RWPE1 (cell line): Measurements from ENCODE around the gene SOX13.

Experiments used
- CTCF ChIA-PET: fragments of 350-600 bp; sonication (Branson Sonifier 250); formaldehyde crosslinking; extraction: SDS; loops from one replicate; lab custom pipeline; 2021; lab: Yijun Ruan, JAX
- POLR2A ChIA-PET: fragments of 400-600 bp; formaldehyde crosslinking; extraction: SDS; loops from one replicate; lab custom pipeline; 2020; ENCODE audit warnings: antibody characterized with exemption; ENCODE audit not compliant: low non-redundant PET; lab: Yijun Ruan, JAX
- DNase-seq: peaks from one replicate; pipeline ENCODE4 v3.0.0; 2012; ENCODE audit warnings: low spot score
- H3K27ac ChIP-seq: fragments of 450-650 bp; 2 replicates; pipeline ENCODE4 v1.5.1; 2017
- TF ChIP-seq, protein P1 (sequence below): fragments of 450-650 bp; conservative IDR thresholded peaks from 2 replicates; pipeline ENCODE4 v1.5.1; 2017; ENCODE audit warnings: low read depth, mild to moderate bottlenecking

SOX13 gene

DNA sequence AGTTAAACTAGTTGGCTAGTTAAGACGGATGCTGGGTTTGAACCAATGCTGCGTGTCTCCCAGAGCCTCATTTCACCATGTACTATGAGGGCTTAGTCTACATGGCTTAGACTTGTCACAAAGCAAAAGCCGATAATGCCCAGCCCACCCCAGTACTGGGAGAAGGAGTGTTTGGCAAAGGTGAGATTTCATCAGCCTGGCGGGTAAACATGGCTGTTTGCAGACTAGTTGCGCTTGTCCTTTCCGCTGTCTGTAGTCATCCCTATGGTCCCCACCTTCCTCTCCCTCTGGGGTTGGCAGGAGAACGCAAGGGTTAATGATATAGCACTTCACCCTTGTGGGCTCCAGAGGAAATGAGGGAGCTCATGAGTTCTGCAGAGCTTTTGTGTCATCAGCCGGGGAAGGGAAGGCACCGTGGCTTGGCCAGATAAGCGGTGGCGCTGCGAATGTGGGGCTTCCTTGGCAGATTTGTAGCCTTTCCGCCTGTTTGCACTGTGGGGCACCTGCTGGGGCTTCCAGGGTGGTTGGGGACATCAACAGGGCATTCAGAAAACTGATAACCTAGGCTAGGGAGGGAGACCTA is 29.2 kb downstream of the SOX13 start:
- H3K27ac ChIP-seq: peak overlapping the region; percentile 74
- no peak for DNase-seq
- ChIA-PET CTCF (interaction anchor here (0.8 kb wide), 1 partner anchor 231 kb away, joined by 3 read pairs; no protein-coding TSS in a partner anchor), POLR2A (no interaction called here)
- TF ChIP-seq, protein P1, sequence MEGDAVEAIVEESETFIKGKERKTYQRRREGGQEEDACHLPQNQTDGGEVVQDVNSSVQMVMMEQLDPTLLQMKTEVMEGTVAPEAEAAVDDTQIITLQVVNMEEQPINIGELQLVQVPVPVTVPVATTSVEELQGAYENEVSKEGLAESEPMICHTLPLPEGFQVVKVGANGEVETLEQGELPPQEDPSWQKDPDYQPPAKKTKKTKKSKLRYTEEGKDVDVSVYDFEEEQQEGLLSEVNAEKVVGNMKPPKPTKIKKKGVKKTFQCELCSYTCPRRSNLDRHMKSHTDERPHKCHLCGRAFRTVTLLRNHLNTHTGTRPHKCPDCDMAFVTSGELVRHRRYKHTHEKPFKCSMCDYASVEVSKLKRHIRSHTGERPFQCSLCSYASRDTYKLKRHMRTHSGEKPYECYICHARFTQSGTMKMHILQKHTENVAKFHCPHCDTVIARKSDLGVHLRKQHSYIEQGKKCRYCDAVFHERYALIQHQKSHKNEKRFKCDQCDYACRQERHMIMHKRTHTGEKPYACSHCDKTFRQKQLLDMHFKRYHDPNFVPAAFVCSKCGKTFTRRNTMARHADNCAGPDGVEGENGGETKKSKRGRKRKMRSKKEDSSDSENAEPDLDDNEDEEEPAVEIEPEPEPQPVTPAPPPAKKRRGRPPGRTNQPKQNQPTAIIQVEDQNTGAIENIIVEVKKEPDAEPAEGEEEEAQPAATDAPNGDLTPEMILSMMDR: no peak

DNA sequence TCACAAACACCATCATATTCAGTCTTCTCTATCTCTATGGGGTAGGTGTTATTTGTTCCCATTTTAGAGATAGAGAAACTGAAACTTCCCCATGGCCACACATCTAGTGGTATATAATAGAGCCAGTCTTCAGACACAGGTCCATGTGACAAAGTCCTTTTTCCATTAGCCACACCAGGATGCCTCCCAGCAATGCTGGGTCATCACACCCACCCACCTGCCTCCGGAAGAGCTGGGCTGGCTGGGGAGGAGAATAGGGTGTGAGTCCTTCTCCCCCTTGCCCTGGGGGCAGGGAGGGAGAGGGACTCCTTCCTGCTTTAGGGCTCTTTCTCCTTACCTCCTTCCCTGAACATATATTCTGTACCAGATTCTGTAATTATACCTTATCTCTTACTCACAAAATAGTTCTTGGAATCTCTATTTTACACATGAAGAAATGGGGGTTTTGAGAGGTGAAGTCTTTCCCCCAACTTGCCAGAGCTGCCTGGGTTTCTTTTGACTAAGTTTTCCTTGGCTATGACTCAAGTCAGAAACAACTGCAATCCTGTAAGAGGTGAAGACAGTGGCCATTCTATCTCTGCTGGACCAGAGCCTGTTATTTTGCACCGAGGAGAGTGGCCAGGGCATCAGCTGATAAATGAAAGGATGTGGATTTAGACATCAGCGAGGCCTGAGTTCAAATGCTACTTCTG is 30.0 kb downstream of the SOX13 start:
- ChIA-PET POLR2A (no interaction called here), CTCF (interaction anchor here (0.7 to 0.8 kb wide), 3 partner anchors 16 to 248 kb away, joined by 3 to 4 read pairs (median 3); no protein-coding TSS in a partner anchor)
- H3K27ac ChIP-seq: peak overlapping the region; percentile 74
- peak; percentile 67 for DNase-seq
- TF ChIP-seq, protein P1: no peak

DNA sequence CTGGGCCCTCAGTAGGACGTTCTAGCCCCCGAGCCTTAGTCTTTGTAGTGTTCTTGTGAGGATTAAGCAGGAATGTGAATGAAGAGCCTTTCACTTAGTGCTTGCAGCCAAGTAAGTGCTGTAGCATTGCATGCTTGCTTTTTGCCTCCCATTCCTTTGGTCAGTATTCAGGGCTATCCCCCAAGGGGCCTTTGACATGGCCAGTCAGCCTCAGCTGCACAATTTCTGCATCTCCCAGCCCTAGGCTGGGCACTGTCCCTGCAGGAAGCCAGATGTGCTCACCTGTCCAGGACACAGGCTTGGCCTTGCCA is 30.5 kb downstream of the SOX13 start:
- peak overlapping the region; percentile 74 for H3K27ac ChIP-seq
- ChIA-PET CTCF (interaction anchor here (0.8 kb wide), 1 partner anchor 17 kb away, joined by 3 read pairs; no protein-coding TSS in a partner anchor), POLR2A (no interaction called here)
- DNase-seq: no peak
- TF ChIP-seq, protein P1: no peak

- CTCF ChIA-PET: interaction anchor here (1.5 kb wide), 1 partner anchor 23 kb away, joined by 5 read pairs; no protein-coding TSS in a partner anchor
- peak; percentile 72 for DNase-seq
- POLR2A ChIA-PET: no interaction called here
- TF ChIP-seq, protein P1: no peak
- H3K27ac ChIP-seq: peak overlapping the region; percentile 74
Measured at GRCh38 chr1:204104331-204105130, 31.6 kb downstream of the SOX13 start.

- peak overlapping the region; percentile 74 for H3K27ac ChIP-seq
- no peak for DNase-seq
- CTCF ChIA-PET: interaction anchor here (1.5 kb wide), 1 partner anchor 23 kb away, joined by 5 read pairs; no protein-coding TSS in a partner anchor
- TF ChIP-seq, protein P1: no peak
- POLR2A ChIA-PET: interaction anchor here (0.6 kb wide), 1 partner anchor 11 kb away, joined by 6 read pairs; no protein-coding TSS in a partner anchor
Measured at GRCh38 chr1:204105131-204105515, 32.2 kb downstream of the SOX13 start.

DNA sequence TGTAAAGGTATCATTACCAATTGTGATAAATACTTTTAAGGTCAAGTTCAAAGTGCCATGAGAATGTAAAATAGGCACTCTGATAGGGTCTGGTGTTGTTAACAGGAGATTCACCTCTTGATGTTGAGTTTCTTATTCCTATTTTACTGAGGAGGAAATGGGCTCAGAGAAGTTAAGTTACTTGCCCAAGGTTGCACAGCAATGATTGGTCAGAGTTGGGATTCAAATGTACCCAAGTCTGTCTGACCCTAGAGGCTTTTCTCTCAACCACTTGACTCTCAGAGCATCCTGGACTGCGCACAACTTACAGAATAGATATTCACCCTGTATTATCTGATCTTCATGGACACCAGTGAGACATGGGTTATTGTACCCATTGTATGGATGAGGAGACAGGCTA is 33.9 kb downstream of the SOX13 start:
- H3K27ac ChIP-seq: no peak overlapping the region
- POLR2A ChIA-PET: no interaction called here
- CTCF ChIA-PET: interaction anchor here (0.7 kb wide), 1 partner anchor 18 kb away, joined by 4 read pairs; no protein-coding TSS in a partner anchor
- TF ChIP-seq, protein P1: no peak
- DNase-seq: no peak
